Left forelimb (tissue), 1 donor: ENCODE results near the gene PRSS16.

ENCODE experiments used
- DNase-seq: peaks from one replicate; pipeline ENCODE4 v3.0.0-alpha.2; 2018; ENCODE audit warnings: low spot score

Gene PRSS16

GRCh38 chr6:27283279-27283678 lies 35.8 kb downstream of the PRSS16 start:
- no peak for DNase-seq

- DNase-seq: no peak
Observed at GRCh38 chr6:27286141-27286540, 38.6 kb downstream of the PRSS16 start.

DNA sequence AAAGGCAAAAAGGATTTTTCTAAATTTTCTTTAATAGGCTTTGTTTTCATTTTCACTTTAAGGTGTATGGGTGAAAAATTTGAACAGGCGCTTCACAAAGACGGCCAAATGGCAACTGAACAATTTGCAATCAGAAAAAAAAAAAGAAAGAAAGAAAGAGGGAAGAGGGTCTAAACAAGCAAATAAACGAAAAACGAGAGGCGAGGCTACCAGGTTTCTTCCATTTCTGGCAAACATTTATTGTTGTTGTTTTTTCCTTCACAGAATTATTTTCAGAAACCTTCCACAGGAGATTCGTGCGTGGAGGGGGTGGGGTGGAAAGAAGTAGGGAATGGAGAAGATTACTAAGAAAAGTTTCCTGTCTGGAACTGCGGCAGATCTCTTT lies 40.2 kb downstream of the PRSS16 start:
- DNase-seq: no peak

DNA sequence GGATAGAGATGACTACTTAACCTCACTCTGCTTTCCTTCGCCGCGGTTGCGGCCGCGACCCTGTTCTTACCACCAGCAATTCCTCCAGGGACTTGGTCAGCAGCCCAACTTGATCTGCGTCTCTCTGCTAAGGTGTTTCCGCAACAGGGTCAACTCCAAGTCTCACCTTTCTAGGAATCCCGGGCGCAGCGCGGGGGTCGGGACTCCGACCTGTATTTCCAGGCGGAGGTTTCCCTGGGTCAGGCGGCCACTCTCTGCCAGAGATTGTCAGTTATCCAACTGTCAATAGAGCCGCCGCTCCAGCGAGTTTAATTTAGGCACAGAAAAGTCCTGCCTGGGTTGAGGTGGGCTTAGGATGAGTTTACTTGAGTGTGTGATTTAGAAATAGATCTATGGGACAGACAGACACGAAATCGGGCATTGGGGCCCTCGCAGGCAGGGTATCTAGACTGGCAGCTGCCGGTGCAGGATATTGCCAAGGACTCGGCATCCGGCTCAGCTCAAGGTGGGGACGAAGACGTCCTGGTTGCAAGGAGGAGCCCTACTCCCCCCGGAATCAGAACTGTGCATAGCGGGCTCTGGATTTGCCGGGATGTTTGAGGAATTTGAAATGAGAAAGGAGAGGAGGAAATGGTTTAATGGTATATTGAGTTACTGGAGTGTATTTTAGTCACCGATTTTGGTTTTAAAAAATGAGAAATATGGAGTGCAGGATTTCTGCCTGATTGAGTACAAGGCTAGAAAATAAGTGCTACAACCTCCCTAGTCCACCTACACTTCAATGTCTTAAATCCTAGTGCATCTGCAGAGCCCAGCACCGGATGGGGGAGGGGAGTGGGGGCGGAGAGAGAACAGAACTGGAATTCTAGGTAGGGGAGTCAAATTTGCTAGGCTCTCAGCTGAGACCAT lies 40.9 kb downstream of the PRSS16 start:
- DNase-seq: no peak

DNA sequence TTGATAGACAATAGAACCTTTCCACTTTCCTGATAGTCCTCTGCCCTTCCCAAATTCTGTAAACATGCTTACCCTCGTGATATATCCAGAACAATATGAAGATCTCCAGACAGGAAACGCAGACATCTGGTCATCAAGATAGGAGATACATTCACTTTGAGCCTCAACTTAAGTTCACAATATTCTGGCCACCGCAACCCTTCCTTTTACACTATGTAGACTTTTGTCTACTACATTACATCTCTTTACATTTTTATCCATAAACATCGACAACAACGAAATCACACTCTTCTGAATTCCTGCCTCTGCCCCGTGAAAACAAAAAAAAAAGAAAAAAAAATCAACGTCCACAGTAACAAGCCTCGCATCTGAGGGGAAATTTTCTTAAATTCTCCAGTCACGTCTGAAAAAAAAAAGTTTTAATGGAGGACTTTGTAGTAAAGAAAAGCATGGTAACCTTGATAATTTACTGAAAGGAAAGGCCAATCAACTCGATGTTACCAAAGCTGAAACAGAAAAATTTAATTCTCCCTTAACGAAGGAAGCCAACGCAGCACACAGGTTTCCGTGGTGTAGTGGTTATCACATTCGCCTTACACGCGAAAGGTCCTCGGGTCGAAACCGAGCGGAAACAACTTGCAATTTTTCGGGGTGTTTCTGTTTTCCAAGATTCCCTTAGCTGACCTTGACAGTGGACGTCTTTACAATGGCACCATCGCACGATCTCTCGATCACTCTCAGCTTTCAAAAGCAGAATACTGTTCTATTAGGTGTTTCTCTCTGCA lies 42.8 kb downstream of the PRSS16 start:
- DNase-seq: no peak

- no peak for DNase-seq
Observed at GRCh38 chr6:27290850-27291208, 43.3 kb downstream of the PRSS16 start.

GRCh38 chr6:27293436-27294098 lies 46.1 kb downstream of the PRSS16 start:
- DNase-seq: no peak

GRCh38 chr6:27294409-27294808 lies 46.9 kb downstream of the PRSS16 start:
- DNase-seq: no peak

DNA sequence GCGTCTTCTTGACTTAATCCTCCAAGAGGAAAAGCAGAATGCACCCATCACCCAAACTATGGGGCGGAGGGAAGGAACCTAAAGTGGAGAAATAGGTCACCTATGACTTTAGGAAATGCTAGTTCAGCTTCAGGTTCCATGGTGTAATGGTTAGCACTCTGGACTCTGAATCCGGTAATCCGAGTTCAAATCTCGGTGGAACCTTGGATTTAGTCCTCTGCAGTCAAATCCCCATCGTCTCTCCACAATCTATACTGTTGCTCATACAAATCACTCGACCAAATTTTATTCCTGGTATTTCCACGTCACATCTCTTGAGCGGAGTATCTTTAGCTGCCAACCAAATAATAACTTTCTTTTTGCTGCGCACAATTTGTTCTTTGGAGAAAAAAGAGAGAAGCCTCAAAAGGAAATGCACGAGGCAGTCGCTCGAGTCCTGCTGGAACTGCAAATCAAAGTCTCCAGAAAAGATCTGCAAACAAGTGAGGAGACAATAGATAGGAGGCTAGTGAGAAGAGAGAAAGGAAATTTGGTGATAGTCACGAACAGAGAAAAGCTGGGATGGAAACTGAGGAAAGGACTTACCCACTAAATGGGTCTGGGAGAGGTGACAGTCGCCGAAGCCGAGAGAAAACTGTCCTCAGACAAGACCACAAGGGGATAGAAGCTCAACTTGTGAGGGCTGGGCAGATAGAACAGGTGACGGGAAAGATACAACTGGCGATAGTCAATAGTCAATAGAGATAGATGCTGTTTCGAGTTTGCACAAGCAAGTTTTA lies 48.0 kb downstream of the PRSS16 start:
- DNase-seq: no peak

- no peak for DNase-seq
Observed at GRCh38 chr6:27296106-27296783, 48.7 kb downstream of the PRSS16 start.

DNA sequence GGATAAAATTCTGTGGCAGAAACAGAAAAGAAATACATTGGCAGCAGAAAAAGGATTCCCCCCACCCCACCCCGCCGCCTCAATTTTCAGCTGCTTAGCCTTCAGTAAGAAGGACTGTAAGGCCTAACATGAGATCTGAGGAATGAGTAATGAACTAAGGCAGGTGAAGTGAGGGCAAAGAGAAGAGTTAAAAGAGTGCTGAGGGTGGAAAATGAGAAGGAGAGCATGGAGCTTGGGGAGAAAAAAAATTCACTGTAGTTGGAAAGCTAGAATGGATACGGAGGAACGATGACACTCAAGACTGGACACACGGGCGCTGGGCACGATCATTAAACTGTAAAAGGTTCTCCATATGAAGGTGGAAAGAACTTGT lies 50.0 kb downstream of the PRSS16 start:
- DNase-seq: no peak

- no peak for DNase-seq
Observed at GRCh38 chr6:27297857-27298730, 50.6 kb downstream of the PRSS16 start.

DNA sequence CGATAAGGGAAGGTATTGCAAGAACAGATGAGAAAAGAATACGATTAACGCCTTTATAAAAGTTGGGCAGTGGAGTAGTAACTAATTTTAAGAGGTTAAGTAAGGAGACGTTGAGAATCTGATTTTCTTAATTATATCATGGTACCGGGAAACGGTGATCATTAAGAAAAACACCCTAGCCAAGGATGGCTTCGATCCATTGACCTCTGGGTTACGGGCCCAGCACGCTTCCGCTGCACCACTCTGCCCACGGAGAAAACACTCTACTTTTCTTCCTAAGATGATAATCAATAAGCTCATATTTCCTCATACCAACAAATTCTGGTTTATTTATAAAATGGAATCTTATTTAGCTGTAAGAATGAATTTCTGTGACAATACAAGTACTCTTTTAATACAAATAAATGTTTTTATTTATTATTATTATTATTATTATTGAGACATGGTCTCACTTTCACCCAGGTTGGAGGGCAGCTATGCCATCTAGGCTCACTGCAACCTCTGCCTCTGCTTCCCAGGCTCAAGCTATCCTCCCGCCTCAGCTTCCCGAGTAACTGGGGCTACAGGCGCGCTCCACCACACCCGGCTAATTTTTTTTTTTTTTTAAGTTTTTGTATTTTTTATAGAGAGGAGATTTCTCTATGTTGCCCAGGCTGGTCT lies 56.2 kb downstream of the PRSS16 start:
- no peak for DNase-seq
